Suprapubic skin (tissue), 4 donors: Measurements from ENCODE around the gene DNAH9. TPM values are rescaled to one million over a fixed set of nuclear protein-coding genes. Genes with fewer than 3 reads are reported as not detected.

Source experiments
- DNase-seq, 2 donors: peaks; one replicate each; pipeline ENCODE4 v3.0.0-alpha.2; 2019; ENCODE audit warnings: low spot score in 2 of 2
- H3K27ac ChIP-seq: fragments of 200-600 bp; sonication (generic); one replicate; pipeline ENCODE4 v1.5.1; 2019
- H3K27me3 ChIP-seq: fragments of 200-600 bp; sonication (generic); one replicate; pipeline ENCODE4 v1.5.1; 2019
- H3K36me3 ChIP-seq: fragments of 200-600 bp; sonication (generic); one replicate; pipeline ENCODE4 v1.5.1; 2019
- H3K4me1 ChIP-seq: fragments of 200-600 bp; sonication (generic); one replicate; pipeline ENCODE4 v1.5.1; 2019
- H3K4me3 ChIP-seq: fragments of 200-600 bp; sonication (generic); one replicate; pipeline ENCODE4 v1.5.1; 2019; ENCODE audit warnings: mild to moderate bottlenecking
- H3K9me3 ChIP-seq: fragments of 200-600 bp; sonication (generic); one replicate; pipeline ENCODE4 v1.5.1; 2019
- EP300 ChIP-seq: sonication (generic); formaldehyde crosslinking; IDR thresholded peaks from one replicate; pipeline ENCODE4 v1.6.1; 2017; ENCODE audit warnings: antibody characterized with exemption
- POLR2A ChIP-seq, 2 donors: fragments of 450-650 bp; IDR thresholded peaks; one replicate each; pipeline ENCODE4 v1.6.1; 2017; ENCODE audit warnings: antibody characterized with exemption in 2 of 2, mild to moderate bottlenecking in 2 of 2, moderate library complexity in 2 of 2
- POLR2AphosphoS5 ChIP-seq, 3 donors: sonication (generic); formaldehyde crosslinking; IDR thresholded peaks; one replicate each; pipeline ENCODE4 v1.6.1; 2017; ENCODE audit warnings: antibody characterized with exemption in 3 of 3
- WGBS: methylation state at CpG from one replicate; pipeline ENCODE4 v1.1.5; 2018; 5-methylcytosine and 5-hydroxymethylcytosine counted together
- total RNA-seq, 4 donors: library from RNA; depleted of rRNA; stranded (reverse); fragments of >200 nt; gene quantifications; one replicate each; pipeline ENCODE4 v1.1.0, GENCODE V29; 2016
- TF ChIP-seq, protein P1 (sequence below), 2 donors: fragments of 200-600 bp in 1 of 2; fragments of 450-650 bp in 1 of 2; sonication (generic) in 1 of 2; IDR thresholded peaks; one replicate each; pipeline ENCODE4 v1.5.1; 2016 to 2019; ENCODE audit warnings: antibody characterized with exemption in 2 of 2, mild to moderate bottlenecking in 1 of 2, moderate library complexity in 1 of 2

Gene DNAH9
- total RNA-seq, 4 donors from 2014 or later, result 3.0 to 14.2 (median 4.1) TPM

DNA sequence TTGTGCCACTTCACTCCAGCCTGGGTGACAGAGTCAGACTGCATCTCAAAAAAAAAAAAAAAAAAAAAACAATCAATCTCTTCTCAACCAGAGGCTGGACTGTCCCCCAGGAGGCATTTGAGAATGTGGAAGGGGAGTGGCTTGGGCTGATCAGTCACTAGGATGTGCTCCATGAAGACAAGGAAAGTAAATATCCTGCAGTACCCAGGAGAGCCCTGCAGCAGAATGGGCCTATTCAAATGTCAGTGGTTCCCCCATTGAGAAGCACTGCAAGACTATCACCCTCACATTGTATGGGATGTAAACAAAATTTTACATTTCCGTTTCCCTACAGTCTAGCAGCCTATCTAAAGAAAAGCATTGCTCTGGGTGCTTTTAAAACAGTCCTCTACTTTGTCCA lies 70.3 kb downstream of the DNAH9 start:
- DNase-seq, result no peak
- 41% methylated on average over 1 of the region's 1 CpG for WGBS
- Histone ChIP-seq H3K27ac (no peak overlapping the region), H3K9me3 (peaks cover 7% of the 10 kb centered on the region), H3K4me3 (no peak overlapping the region), H3K4me1 (no peaks in the 10 kb centered on the region), H3K27me3 (no peaks in the 10 kb centered on the region), H3K36me3 (no peaks in the 10 kb centered on the region)
- TF ChIP-seq POLR2A (IDR thresholded peaks at IDR 0.05), result no peak
- no peak for TF ChIP-seq POLR2AphosphoS5 (IDR thresholded peaks at IDR 0.05)

DNA sequence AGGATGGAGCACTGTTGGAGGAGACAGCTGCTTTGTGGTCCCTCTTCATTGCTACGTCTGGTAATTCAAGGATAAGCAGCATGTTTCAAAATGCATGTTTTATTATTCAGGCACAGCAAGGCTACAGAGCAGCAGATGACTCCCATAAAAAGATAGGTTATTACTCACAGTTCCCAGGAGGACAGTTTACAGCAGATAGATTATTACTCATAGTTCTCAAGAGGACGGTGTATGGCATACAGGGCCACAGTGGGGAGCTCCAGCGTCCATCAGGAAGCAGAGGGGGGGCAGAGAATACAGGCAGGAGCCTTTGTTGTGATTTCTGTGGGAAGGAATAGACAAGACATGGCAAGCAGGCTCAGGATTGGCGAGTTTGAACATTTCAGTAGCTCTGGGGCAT lies 72.9 kb downstream of the DNAH9 start:
- peaks cover 7% of the 10 kb centered on the region for H3K9me3 ChIP-seq
- H3K36me3 ChIP-seq, result no peaks in the 10 kb centered on the region
- TF ChIP-seq POLR2A (IDR thresholded peaks at IDR 0.05) (no peak), EP300 (no peak), POLR2AphosphoS5 (IDR thresholded peaks at IDR 0.05) (no peak)
- TF ChIP-seq, protein P1, sequence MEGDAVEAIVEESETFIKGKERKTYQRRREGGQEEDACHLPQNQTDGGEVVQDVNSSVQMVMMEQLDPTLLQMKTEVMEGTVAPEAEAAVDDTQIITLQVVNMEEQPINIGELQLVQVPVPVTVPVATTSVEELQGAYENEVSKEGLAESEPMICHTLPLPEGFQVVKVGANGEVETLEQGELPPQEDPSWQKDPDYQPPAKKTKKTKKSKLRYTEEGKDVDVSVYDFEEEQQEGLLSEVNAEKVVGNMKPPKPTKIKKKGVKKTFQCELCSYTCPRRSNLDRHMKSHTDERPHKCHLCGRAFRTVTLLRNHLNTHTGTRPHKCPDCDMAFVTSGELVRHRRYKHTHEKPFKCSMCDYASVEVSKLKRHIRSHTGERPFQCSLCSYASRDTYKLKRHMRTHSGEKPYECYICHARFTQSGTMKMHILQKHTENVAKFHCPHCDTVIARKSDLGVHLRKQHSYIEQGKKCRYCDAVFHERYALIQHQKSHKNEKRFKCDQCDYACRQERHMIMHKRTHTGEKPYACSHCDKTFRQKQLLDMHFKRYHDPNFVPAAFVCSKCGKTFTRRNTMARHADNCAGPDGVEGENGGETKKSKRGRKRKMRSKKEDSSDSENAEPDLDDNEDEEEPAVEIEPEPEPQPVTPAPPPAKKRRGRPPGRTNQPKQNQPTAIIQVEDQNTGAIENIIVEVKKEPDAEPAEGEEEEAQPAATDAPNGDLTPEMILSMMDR (IDR thresholded peaks at IDR 0.05), result no peak
- 48% methylated on average over 4 of the region's 4 CpGs for WGBS
- H3K27me3 ChIP-seq, result no peaks in the 10 kb centered on the region
- no peaks in the 10 kb centered on the region for H3K4me1 ChIP-seq
- H3K4me3 ChIP-seq, result no peak overlapping the region
- no peak for DNase-seq
- H3K27ac ChIP-seq, result no peak overlapping the region

DNA sequence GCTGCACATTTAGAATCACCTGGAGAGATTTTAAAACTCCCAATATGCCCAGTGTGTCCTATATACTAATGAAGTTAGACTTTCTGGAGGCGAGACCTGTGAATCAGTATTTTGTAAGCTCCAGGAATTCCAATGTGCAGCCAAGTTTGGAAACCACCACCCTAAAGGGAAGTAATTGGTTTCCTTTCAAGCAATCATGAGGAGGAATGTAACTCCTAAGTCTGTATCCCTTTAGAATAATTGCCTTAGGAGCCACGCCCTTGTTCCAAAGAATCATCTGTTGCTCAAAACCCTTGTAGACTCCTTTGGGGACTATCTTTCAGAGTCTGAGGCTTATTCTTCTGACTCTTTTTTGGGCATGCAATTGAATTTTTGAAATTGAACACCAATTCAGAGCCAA lies 84.4 kb downstream of the DNAH9 start:
- Histone ChIP-seq H3K4me3 (no peak overlapping the region), H3K27me3 (no peaks in the 10 kb centered on the region), H3K4me1 (peaks cover 7% of the 10 kb centered on the region), H3K9me3 (no peaks in the 10 kb centered on the region), H3K36me3 (no peaks in the 10 kb centered on the region), H3K27ac (no peak overlapping the region)
- 19% methylated on average over 2 of the region's 2 CpGs for WGBS
- no peak for DNase-seq
- TF ChIP-seq, protein P1 (IDR thresholded peaks at IDR 0.05), result no peak
- no peak for TF ChIP-seq POLR2A (IDR thresholded peaks at IDR 0.05)
- TF ChIP-seq EP300, result no peak
- no peak for TF ChIP-seq POLR2AphosphoS5 (IDR thresholded peaks at IDR 0.05)

DNA sequence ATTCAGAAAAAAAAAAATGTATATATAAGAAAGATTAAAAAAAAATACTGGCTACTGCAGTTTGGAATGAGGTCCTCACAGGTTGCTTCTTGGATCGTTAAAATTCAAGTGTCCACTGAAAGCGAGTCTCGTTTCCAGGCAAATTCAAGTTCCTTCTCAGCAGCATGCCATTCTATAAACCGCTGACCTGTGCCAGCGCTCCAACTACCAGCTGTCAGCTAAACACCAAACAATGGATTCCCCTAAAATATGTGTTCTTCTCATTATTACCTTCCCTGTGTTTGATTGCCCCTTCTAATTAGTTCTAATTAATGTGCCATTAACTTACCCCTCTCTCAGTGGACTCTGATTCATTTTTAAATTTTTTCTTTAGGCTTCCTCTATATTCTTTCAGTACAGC lies 92.4 kb downstream of the DNAH9 start:
- no peaks in the 10 kb centered on the region for H3K4me1 ChIP-seq
- DNase-seq, result no peak
- H3K36me3 ChIP-seq, result no peaks in the 10 kb centered on the region
- H3K27me3 ChIP-seq, result no peaks in the 10 kb centered on the region
- no peaks in the 10 kb centered on the region for H3K9me3 ChIP-seq
- TF ChIP-seq POLR2AphosphoS5 (IDR thresholded peaks at IDR 0.05), result no peak
- TF ChIP-seq EP300, result no peak
- TF ChIP-seq POLR2A (IDR thresholded peaks at IDR 0.05), result no peak
- TF ChIP-seq, protein P1 (IDR thresholded peaks at IDR 0.05), result no peak
- no peak overlapping the region for H3K27ac ChIP-seq
- 89% methylated on average over 5 of the region's 5 CpGs for WGBS
- H3K4me3 ChIP-seq, result no peak overlapping the region

DNA sequence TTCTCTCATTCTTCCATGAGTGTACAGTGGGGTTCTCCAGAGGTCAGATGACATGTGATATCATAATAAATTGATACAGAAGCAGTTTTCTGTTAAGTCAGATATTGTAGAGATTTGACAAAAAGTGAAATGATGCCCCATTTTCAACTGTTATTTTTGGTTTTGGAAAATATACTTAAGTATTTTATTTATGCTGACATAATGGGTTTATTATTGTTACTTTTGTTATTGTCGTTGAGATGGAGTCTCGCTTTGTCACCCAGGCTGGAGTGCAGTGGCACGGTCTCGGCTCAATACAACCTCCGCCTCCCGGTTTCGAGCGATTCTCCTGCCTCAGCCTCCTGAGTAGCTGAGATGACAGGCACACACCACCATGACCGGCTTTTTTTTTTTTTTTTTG lies 94.4 kb downstream of the DNAH9 start:
- Histone ChIP-seq H3K27ac (no peak overlapping the region), H3K9me3 (no peaks in the 10 kb centered on the region), H3K4me3 (no peak overlapping the region), H3K4me1 (no peaks in the 10 kb centered on the region), H3K27me3 (no peaks in the 10 kb centered on the region), H3K36me3 (no peaks in the 10 kb centered on the region)
- TF ChIP-seq EP300 (no peak), POLR2A (IDR thresholded peaks at IDR 0.05) (no peak), POLR2AphosphoS5 (IDR thresholded peaks at IDR 0.05) (no peak)
- TF ChIP-seq, protein P1 (IDR thresholded peaks at IDR 0.05), result no peak
- WGBS, result 95% methylated on average over 9 of the region's 9 CpGs
- DNase-seq, result no peak

DNA sequence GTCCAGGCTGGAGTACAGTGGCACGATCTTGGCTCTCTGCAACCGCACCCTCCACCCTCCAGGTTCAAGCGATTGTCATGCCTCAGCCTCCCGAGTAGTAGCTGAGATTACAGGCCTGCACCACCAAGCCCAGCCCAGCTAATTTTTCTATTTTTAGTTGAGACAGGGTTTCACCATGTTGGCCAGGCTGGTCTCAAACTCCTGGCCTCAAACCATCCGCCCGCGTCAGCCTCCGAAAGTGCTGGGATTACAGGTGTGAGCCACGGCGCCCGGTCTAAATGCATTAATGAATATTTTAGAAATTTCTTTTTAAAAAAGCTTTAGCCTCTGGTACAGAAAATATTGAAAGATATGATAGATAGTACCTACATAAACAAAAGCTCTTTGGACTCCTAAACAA lies 95.0 kb downstream of the DNAH9 start:
- Histone ChIP-seq H3K9me3 (no peaks in the 10 kb centered on the region), H3K27me3 (no peaks in the 10 kb centered on the region), H3K27ac (no peak overlapping the region), H3K4me3 (no peak overlapping the region), H3K36me3 (no peaks in the 10 kb centered on the region), H3K4me1 (no peaks in the 10 kb centered on the region)
- TF ChIP-seq EP300, result no peak
- no peak for TF ChIP-seq POLR2AphosphoS5 (IDR thresholded peaks at IDR 0.05)
- no peak for TF ChIP-seq POLR2A (IDR thresholded peaks at IDR 0.05)
- TF ChIP-seq, protein P1 (IDR thresholded peaks at IDR 0.05), result no peak
- 95% methylated on average over 11 of the region's 11 CpGs for WGBS
- DNase-seq, result no peak
